ENCODE results near the gene COX6A1.
"Not testable (repeated sequence)": the region's sequence is repeated elsewhere in the genome, so short reads cannot be mapped to it uniquely, and the experiment has no call there.

The COX6A1 gene

DNA sequence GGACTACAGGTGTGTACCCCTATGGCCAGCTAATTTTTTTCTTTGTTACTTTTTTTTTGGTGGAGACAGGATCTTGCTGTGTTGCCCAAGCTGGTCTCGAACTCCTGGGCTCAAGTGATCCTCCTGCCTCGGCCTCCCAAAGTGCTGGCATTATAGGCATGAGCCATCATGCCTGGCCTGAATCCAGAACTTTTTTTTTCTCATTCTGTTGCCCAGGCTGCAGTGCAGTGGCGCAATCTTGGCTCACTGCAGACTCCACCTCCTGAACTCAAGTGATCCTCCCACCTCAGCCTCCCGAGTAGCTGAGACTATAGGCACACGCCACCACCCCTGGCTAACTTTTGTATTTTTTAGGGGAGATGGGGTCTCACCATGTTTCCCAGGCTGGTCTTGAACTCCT lies 14.6 kb downstream of the COX6A1 start:
- not testable (repeated sequence) for H3K27ac ChIP-seq (ENCODE audit: low read length); H3K36me3 ChIP-seq (ENCODE audit: control insufficient read depth, insufficient read depth, low read length); H3K4me3 ChIP-seq (ENCODE audit: low read length); H3K27me3 ChIP-seq (ENCODE audit: control insufficient read depth, insufficient read depth, low read length); DNase-seq (ENCODE audit: low read depth, low spot score); H3K9me3 ChIP-seq (ENCODE audit: control insufficient read depth, insufficient read depth, low read length); H3K4me1 ChIP-seq (ENCODE audit: control insufficient read depth, insufficient read depth, low read length)
- no CpG with 5 or more reads among the region's 5 CpGs for WGBS (ENCODE audit: insufficient coverage, insufficient read length)

DNA sequence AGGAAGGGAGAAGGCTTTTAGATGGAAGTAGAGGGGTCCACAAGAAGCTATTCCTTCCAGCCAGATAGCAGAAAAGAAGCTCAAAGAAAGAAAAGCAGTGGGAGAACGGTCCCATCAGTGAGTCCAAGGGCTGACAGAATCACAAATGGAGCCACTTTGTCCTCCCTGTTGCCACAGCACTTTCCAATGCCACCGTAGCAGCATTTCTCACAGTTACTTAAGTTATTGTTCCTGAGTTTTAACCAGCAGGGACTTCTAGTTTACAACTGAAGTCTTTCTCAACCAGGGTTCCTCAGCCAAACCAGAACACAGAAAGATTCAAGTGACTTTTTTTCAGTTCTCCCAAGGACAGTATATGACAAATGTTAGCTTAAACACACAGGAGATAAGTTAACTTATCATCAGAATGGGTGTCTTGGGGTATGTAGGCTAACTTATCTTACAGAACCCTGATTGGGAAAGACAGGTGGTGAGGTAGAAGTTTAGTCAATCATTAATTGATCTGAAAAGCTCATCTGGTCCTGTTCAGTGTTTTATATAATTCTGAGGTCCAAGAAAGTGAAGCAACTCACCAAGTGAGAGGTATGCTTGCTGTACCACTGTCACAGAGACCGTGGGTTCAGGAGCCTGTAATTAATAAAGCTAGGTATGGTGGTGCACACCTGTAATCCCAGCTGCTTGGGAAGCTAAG lies 15.3 kb downstream of the COX6A1 start:
- Histone ChIP-seq H3K4me1 (ENCODE audit: control insufficient read depth, insufficient read depth, low read length) (no peaks in the 10 kb centered on the region), H3K27me3 (ENCODE audit: control insufficient read depth, insufficient read depth, low read length) (no peaks in the 10 kb centered on the region), H3K36me3 (ENCODE audit: control insufficient read depth, insufficient read depth, low read length) (peaks cover 6% of the 10 kb centered on the region; the same call in 1 of the 2 replicates), H3K9me3 (ENCODE audit: control insufficient read depth, insufficient read depth, low read length) (no peaks in the 10 kb centered on the region), H3K27ac (ENCODE audit: low read length) (no peak overlapping the region), H3K4me3 (ENCODE audit: low read length) (no peak overlapping the region)
- WGBS (ENCODE audit: insufficient coverage, insufficient read length), result no CpG with 5 or more reads among the region's 3 CpGs
- no peak for DNase-seq (ENCODE audit: low read depth, low spot score)

DNA sequence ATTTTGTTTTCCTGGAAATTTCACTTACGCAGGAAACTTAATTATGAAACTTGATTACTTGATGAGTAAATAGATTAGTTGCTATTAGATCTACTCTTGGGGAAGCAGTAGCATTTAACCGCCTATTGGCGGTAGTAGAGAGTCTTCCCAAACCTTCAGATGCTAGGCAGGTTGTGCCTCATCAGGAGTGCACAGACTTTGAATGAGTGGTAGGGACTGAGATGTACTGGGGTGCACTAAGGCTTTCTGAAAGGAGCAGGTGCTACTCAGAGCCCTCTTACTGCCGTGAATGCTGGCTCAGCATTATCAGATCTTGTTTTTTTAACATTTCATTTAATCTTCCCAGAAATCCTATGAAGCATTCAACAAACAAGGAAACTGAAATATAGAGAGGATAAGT lies 16.1 kb downstream of the COX6A1 start:
- no peaks in the 10 kb centered on the region for H3K4me1 ChIP-seq (ENCODE audit: control insufficient read depth, insufficient read depth, low read length)
- no peak overlapping the region for H3K27ac ChIP-seq (ENCODE audit: low read length)
- no peak overlapping the region for H3K4me3 ChIP-seq (ENCODE audit: low read length)
- H3K9me3 ChIP-seq (ENCODE audit: control insufficient read depth, insufficient read depth, low read length), result no peaks in the 10 kb centered on the region
- DNase-seq (ENCODE audit: low read depth, low spot score), result no peak
- WGBS (ENCODE audit: insufficient coverage, insufficient read length), result no CpG with 5 or more reads among the region's 4 CpGs
- H3K36me3 ChIP-seq (ENCODE audit: control insufficient read depth, insufficient read depth, low read length), result peaks cover 7% of the 10 kb centered on the region; the same call in 1 of the 2 replicates
- H3K27me3 ChIP-seq (ENCODE audit: control insufficient read depth, insufficient read depth, low read length), result no peaks in the 10 kb centered on the region

DNA sequence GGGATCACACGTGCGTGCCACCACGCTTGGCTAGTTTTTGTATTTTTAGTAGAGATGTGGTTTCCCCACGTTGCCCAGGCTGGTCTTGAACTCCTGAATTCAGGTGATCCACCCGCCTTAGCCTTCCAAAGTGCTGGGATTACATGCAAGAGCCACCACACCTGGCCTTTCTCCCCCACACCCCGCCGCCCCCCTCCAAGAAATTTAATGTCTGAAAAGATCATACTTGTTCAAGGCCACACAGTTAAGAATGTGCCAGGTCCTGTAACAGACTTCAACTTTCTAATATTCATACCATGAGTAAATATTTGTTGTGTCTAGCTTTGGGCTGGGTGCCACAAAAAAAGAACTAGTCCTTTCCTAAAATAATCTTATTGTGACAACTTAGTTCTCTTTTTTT lies 17.4 kb downstream of the COX6A1 start:
- no peak overlapping the region for H3K4me3 ChIP-seq (ENCODE audit: low read length)
- no peaks in the 10 kb centered on the region for H3K4me1 ChIP-seq (ENCODE audit: control insufficient read depth, insufficient read depth, low read length)
- DNase-seq (ENCODE audit: low read depth, low spot score), result no peak
- no peaks in the 10 kb centered on the region for H3K9me3 ChIP-seq (ENCODE audit: control insufficient read depth, insufficient read depth, low read length)
- no peaks in the 10 kb centered on the region for H3K27me3 ChIP-seq (ENCODE audit: control insufficient read depth, insufficient read depth, low read length)
- WGBS (ENCODE audit: insufficient coverage, insufficient read length), result no CpG with 5 or more reads among the region's 7 CpGs
- peaks cover 13% of the 10 kb centered on the region; the same call in 1 of the 2 replicates for H3K36me3 ChIP-seq (ENCODE audit: control insufficient read depth, insufficient read depth, low read length)
- H3K27ac ChIP-seq (ENCODE audit: low read length), result no peak overlapping the region

DNA sequence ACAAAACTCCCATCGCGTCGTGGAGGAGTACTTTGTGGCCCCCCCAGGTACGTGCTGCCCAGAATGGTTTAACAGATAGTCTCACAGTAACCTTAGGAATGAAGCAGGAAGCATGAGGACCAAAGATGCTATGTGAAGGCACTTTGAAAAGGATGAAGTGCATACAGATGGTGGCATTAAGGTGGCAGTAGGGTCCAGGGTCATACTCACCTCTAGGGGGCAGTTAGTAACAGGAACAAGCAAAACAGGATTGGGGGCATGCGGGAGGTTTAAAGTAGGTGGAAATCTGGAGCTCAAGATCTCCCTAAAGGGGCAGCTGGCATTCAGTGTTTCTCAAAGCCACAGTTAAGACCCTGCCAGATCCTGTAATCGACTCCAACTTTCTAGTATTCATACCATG lies 19.2 kb downstream of the COX6A1 start:
- H3K9me3 ChIP-seq (ENCODE audit: control insufficient read depth, insufficient read depth, low read length), result no peaks in the 10 kb centered on the region
- no peak overlapping the region for H3K27ac ChIP-seq (ENCODE audit: low read length)
- WGBS (ENCODE audit: insufficient coverage, insufficient read length), result no CpG with 5 or more reads among the region's 6 CpGs
- H3K36me3 ChIP-seq (ENCODE audit: control insufficient read depth, insufficient read depth, low read length), result peaks cover 13% of the 10 kb centered on the region; the same call in 1 of the 2 replicates
- no peaks in the 10 kb centered on the region for H3K4me1 ChIP-seq (ENCODE audit: control insufficient read depth, insufficient read depth, low read length)
- DNase-seq (ENCODE audit: low read depth, low spot score), result no peak
- no peak overlapping the region for H3K4me3 ChIP-seq (ENCODE audit: low read length)
- H3K27me3 ChIP-seq (ENCODE audit: control insufficient read depth, insufficient read depth, low read length), result no peaks in the 10 kb centered on the region

DNA sequence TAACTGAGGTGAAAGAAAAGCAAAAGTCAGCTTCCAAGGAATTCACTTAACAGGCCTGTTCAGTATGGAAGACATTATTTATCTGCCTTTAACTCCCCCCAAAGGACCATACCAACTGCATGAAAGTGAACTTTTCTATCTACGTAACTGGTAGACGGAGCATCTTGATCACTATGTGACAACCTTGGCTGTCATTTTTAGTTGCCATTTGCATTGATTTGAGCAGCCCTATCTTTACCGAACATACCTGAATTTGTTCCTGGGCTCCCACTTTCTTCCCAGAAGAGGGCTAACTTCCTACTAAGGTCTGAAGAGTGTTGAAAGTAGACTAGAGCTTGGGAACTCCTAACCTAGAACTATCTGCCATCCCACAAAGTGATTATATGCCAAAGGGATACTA lies 22.2 kb downstream of the COX6A1 start:
- Histone ChIP-seq H3K4me1 (ENCODE audit: control insufficient read depth, insufficient read depth, low read length) (no peaks in the 10 kb centered on the region), H3K4me3 (ENCODE audit: low read length) (no peak overlapping the region), H3K27me3 (ENCODE audit: control insufficient read depth, insufficient read depth, low read length) (no peaks in the 10 kb centered on the region), H3K9me3 (ENCODE audit: control insufficient read depth, insufficient read depth, low read length) (no peaks in the 10 kb centered on the region), H3K27ac (ENCODE audit: low read length) (no peak overlapping the region), H3K36me3 (ENCODE audit: control insufficient read depth, insufficient read depth, low read length) (peaks cover 30% of the 10 kb centered on the region; the same call in 1 of the 2 replicates)
- DNase-seq (ENCODE audit: low read depth, low spot score), result no peak
- no CpG with 5 or more reads among the region's 3 CpGs for WGBS (ENCODE audit: insufficient coverage, insufficient read length)

DNA sequence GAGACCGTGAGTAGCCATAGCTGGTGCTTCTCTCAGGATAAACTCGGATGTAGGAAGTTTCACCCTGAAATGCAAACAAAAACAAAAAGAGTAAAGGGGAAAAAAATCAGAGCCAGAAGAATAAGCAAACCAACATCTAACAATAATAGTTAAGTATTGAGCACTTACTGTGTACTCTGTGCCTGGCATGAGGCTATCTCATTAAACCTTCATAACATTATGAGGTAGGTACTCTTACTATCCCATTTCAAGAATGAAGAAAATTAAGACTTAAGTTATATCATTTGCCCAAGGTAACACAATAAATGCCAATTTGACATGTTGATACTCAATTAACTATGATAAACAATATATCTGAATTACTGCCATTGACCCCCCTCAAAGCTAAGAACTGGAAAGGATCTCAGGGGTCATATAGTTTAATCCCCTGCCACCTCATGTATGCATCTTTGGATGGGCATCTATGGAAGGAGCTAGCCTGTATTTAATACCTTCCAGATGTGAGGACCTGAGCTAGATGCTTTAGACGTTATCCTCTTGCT lies 24.3 kb downstream of the COX6A1 start:
- no CpG with 5 or more reads among the region's 3 CpGs for WGBS (ENCODE audit: insufficient coverage, insufficient read length)
- H3K4me3 ChIP-seq (ENCODE audit: low read length), result no peak overlapping the region
- peaks cover 30% of the 10 kb centered on the region; the same call in 1 of the 2 replicates for H3K36me3 ChIP-seq (ENCODE audit: control insufficient read depth, insufficient read depth, low read length)
- no peak overlapping the region for H3K27ac ChIP-seq (ENCODE audit: low read length)
- H3K27me3 ChIP-seq (ENCODE audit: control insufficient read depth, insufficient read depth, low read length), result no peaks in the 10 kb centered on the region
- H3K4me1 ChIP-seq (ENCODE audit: control insufficient read depth, insufficient read depth, low read length), result peaks cover 1% of the 10 kb centered on the region; the same call in 1 of the 2 replicates
- DNase-seq (ENCODE audit: low read depth, low spot score), result no peak
- no peaks in the 10 kb centered on the region for H3K9me3 ChIP-seq (ENCODE audit: control insufficient read depth, insufficient read depth, low read length)

DNA sequence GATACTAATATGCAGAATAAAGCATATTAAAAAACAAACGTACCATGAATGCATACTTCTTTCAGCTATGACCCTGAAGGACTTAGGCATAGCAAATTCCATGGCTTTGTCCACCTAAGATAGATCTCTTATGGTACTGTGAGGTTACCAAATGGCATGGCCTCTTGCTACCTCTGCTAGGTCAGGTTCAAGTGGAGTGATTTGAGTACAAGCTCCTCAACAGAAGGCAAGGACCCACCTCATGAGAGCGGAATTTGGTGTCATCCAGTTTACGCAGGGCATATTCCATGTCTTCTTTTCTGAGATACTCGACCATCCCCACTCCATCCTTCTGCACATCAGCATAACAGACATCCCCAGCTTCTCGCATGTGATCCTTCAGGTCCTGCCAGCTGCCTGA lies 25.8 kb downstream of the COX6A1 start:
- Histone ChIP-seq H3K9me3 (ENCODE audit: control insufficient read depth, insufficient read depth, low read length) (no peaks in the 10 kb centered on the region), H3K27me3 (ENCODE audit: control insufficient read depth, insufficient read depth, low read length) (no peaks in the 10 kb centered on the region), H3K36me3 (ENCODE audit: control insufficient read depth, insufficient read depth, low read length) (peaks cover 27% of the 10 kb centered on the region; the same call in 1 of the 2 replicates), H3K4me3 (ENCODE audit: low read length) (no peak overlapping the region), H3K27ac (ENCODE audit: low read length) (no peak overlapping the region), H3K4me1 (ENCODE audit: control insufficient read depth, insufficient read depth, low read length) (peaks cover 1% of the 10 kb centered on the region; the same call in 1 of the 2 replicates)
- DNase-seq (ENCODE audit: low read depth, low spot score), result no peak
- WGBS (ENCODE audit: insufficient coverage, insufficient read length), result no CpG with 5 or more reads among the region's 5 CpGs

DNA sequence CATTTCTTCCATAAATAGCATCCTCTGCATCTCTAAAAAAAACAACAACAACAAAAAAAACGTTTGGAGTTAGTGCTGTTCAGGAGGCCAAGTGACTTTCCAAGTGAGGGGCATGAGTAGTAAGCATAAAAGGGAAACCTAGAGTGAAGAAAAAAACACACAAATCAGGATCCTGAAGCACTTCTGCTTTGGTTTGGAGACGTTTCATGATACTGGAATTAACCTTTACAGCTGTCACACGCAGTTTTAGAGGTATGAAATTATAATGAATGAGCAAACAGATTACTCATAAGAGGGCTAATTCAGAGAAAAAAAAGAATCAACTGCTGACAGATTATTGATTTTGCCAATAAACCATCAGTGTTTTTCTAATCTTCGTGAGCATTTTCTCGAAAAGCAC lies 27.8 kb downstream of the COX6A1 start:
- Histone ChIP-seq H3K36me3 (ENCODE audit: control insufficient read depth, insufficient read depth, low read length) (peaks cover 20% of the 10 kb centered on the region; the same call in 1 of the 2 replicates), H3K9me3 (ENCODE audit: control insufficient read depth, insufficient read depth, low read length) (no peaks in the 10 kb centered on the region), H3K4me1 (ENCODE audit: control insufficient read depth, insufficient read depth, low read length) (peaks cover 1% of the 10 kb centered on the region; the same call in 1 of the 2 replicates), H3K4me3 (ENCODE audit: low read length) (no peak overlapping the region), H3K27me3 (ENCODE audit: control insufficient read depth, insufficient read depth, low read length) (no peaks in the 10 kb centered on the region), H3K27ac (ENCODE audit: low read length) (no peak overlapping the region)
- no CpG with 5 or more reads among the region's 5 CpGs for WGBS (ENCODE audit: insufficient coverage, insufficient read length)
- DNase-seq (ENCODE audit: low read depth, low spot score), result no peak

DNA sequence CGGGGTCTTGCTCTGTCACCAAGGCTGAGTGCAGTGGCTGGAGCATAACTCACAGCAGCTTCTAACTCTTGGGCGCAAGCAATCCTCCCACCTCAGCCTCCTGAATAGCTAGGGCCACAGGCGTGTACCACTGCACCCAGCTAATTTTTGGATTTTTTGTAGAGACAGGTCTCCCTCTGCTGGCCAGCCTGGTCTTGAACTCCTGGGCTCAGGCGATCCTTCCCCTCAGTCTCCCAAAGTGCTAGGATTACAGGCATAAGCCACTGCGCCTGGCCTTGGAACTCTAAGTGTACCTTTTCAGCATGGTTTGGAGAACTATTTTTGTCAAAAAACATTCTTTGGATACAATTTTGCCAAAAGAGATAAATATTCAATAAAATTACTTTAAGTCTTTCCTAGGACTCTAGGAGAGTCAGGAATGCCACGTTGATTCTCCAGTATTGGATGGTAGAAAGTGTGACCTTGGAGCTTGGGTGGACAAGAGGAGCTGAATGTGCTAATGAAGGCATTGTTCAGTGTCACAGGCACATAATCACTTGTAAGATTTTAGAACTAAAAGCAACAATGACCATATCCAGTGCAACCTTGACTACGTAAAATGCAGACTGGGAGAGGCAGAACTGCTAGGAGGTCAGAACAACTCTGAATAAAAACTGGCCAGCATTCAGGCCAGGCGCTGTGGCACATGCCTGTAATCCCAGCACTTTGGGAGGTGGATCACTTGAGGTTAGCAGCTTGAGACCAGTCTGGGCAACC lies 28.8 kb downstream of the COX6A1 start:
- H3K27ac ChIP-seq (ENCODE audit: low read length), result no peak overlapping the region
- H3K4me3 ChIP-seq (ENCODE audit: low read length), result no peak overlapping the region
- WGBS (ENCODE audit: insufficient coverage, insufficient read length), result no CpG with 5 or more reads among the region's 8 CpGs
- H3K4me1 ChIP-seq (ENCODE audit: control insufficient read depth, insufficient read depth, low read length), result peaks cover 1% of the 10 kb centered on the region; the same call in 1 of the 2 replicates
- H3K9me3 ChIP-seq (ENCODE audit: control insufficient read depth, insufficient read depth, low read length), result no peaks in the 10 kb centered on the region
- H3K36me3 ChIP-seq (ENCODE audit: control insufficient read depth, insufficient read depth, low read length), result peaks cover 17% of the 10 kb centered on the region; the same call in 1 of the 2 replicates
- no peak for DNase-seq (ENCODE audit: low read depth, low spot score)
- H3K27me3 ChIP-seq (ENCODE audit: control insufficient read depth, insufficient read depth, low read length), result no peaks in the 10 kb centered on the region

All from iPS DF 6.9 (cell line).